GM19351 (cell line): ENCODE measurements around the gene GAB2.

ENCODE experiments used
- ATAC-seq: cut with Tn5 transposase; IDR thresholded peaks from one replicate; pipeline ENCODE4 v1.9.1; 2021; ENCODE audit warnings: mild to moderate bottlenecking, moderate library complexity; ENCODE audit not compliant: unreplicated experiment

Gene GAB2

GRCh38 chr11:78212586-78213371, 204.8 kb downstream of the GAB2 start:
- no peak for ATAC-seq

DNA sequence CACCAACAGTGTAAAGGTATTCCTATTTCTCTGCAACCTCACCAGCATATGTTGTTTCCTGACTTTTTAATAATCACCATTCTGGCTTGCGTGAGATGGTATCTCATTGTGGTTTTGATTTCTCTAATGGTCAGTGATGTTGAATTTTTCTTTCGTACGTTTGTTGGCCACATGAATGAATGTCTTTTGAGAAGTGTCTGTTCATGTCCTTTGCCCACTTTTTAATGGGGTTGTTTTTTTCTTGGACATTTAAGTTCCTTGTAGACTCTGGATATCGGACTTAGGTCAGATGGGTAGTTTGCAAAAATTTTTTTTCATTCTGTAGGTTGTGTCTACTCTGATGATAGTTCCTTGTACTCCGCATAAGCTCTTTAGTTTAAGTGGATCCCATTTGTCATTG, 206.1 kb downstream of the GAB2 start:
- ATAC-seq = no peak

GRCh38 chr11:78210000-78210608, 207.5 kb downstream of the GAB2 start:
- ATAC-seq = no peak

DNA sequence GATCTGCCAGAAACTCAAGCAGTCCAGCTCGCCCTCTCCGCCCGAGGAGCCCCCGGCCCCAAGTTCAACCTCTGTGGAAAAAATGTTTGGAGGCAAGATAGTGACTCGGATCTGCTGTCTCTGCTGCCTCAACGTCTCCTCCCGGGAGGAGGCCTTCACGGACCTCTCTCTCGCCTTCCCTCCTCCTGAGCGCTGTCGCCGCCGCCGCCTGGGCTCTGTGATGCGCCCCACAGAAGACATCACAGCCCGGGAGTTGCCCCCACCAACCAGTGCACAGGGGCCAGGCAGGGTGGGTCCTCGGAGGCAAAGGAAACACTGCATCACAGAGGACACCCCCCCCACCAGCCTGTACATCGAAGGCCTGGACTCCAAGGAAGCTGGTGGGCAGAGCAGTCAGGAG, 208.1 kb downstream of the GAB2 start:
- ATAC-seq = no peak

GRCh38 chr11:78208257-78209165, 209.1 kb downstream of the GAB2 start:
- no peak for ATAC-seq

- ATAC-seq = no peak
These were observed 209.9 kb downstream of the GAB2 start for GRCh38 chr11:78207532-78208256.

DNA sequence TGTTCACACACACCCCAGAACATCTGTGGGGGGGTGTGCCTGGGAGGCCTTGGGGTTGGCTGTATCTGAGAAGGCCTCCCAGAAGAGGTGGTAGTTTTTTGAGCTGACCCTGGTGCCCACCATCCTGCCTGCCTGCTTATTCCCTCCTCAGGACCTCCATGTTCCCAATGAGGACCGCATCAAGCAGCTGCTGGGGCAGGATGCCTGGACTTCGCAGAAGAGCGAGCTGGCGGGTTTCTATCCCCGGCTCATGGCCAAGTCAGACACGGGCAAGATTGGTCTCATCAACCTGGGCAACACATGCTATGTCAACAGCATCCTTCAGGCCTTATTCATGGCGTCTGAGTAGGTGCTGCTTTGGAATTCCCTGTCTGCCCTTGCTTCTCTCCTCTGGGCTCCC, 211.9 kb downstream of the GAB2 start:
- ATAC-seq = no peak

- ATAC-seq = no peak
These were observed 212.4 kb downstream of the GAB2 start for GRCh38 chr11:78205256-78205655.

DNA sequence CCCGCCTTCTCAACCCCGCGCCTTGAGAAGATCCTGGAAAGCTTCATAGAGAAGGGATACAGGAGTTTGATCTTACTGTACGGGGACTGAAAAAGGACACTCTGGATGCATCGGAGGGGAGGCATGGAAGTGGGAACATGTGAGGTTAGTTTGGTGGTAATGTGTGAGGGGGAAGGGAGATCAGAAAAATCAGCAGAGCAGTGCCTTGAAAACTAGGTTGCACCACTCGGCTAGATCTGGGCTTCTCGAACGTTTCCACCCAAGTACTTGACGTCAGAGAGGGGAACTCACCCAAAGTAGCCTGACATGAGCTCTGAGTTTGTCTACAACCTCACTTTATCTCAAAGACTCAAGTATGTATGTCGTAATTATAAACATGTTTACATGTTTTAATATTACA, 214.4 kb downstream of the GAB2 start:
- ATAC-seq = no peak

GRCh38 chr11:78202733-78203167, 214.9 kb downstream of the GAB2 start:
- no peak for ATAC-seq

- no peak for ATAC-seq
These were observed 216.4 kb downstream of the GAB2 start for GRCh38 chr11:78201096-78201818.

DNA sequence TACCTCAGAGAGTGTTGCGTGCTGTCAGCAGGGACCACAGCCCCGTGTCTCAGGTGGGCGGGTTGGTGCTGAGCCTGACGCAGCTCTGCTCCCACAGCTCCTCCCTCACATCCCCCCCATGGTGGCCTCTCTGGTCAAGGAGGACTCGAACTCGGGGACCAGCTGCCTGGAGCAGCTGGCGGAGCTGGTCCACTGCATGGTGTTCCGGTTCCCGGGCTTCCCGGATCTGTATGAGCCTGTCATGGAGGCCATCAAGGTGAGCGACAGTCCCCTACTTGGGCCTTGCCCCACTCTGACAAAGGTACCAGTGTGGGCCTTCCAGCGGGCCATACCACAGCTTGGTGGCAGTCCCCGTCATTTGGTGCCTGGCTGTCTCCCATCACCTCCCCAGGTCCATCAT, 217.1 kb downstream of the GAB2 start:
- no peak for ATAC-seq

GRCh38 chr11:78200061-78200460, 217.6 kb downstream of the GAB2 start:
- ATAC-seq = no peak

DNA sequence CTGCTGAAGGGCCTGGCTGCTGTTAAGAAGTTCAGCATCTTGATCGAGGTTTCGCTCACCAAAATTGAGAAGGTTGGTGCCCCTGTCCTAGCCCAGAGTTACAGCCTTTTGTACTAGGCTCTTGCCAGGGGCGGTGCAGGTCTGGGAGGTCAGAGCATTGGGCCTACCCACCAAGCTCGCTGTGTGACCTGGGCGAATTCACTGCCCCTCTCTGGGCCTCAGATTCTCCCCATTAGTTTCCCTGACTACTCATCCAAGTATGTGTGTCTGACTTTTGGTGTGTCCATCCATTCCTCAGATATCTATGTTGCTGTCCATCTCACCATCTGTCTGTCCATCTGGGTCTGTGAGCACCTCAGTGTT, 218.0 kb downstream of the GAB2 start:
- no peak for ATAC-seq

DNA sequence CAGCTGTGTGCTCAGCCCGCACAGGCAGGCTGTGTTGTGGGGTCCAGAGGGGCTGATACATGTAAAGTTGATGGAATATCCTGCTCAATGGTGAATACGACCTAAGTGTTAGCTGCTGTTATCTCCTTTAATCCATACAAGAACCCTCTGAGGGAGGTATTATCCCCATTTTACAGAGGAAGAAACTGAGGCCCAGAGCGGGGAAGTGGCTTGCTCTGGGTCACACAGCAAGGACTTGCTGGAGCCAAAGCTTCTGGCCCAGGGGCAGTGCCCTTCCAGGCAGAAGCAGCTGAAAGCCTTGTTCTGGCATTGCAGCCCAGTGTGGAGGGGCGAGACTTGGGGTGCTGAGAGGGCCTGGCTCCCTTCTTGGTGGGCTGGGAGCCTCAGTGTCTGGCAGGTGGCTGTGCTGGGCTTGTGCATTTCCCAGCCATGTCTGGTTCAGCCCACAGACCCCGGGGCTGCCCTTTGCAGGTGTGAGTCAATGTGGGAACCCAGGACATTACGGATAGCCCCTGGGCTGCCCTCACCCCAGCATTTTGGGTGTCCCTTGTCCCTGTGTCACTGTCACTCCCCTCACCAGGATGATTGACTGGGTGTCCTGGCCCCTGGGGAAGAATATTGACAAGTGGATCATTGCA, 218.5 kb downstream of the GAB2 start:
- ATAC-seq = no peak

DNA sequence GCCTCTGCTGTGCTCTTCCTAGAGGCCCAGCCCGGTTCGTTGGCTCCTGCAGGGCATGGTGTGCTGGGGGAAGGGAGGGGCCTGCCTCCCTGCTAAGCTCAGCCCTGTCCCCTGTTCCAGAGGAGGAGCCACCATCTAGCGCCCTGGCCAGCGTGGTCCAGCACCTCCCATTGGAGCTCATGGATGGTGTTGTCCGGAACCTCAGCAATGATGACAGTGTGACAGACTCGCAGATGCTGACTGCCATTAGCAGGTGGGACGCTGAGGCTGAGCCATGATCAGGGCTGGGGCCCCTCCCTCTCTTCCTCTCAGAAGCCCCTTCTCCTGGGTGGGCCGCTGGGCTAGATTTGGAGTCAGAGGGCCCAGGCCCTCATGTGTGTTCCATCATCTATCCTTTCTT, 219.8 kb downstream of the GAB2 start:
- no peak for ATAC-seq

DNA sequence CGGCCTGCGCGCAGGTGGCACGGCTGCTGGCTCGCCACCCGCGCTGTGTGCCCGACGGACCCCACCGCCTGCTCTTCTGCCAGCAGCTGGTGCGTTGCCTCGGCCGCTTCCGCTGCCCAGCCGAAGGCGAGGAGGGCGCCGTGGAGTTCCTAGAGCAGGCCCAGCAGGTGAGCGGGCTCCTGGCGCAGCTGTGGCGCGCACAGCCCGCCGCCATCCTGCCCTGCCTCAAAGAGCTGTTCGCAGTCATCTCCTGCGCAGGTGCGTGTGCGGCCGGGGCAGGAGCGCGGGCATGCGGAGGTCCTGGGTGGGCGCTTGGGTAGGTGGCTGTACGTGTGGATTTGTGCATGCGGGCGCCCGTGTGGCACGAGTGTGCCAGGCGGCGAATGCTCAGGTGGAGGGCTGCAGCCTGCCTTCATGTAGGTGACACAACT, 220.9 kb downstream of the GAB2 start:
- ATAC-seq = no peak

GRCh38 chr11:78195917-78196560, 221.6 kb downstream of the GAB2 start:
- no peak for ATAC-seq

DNA sequence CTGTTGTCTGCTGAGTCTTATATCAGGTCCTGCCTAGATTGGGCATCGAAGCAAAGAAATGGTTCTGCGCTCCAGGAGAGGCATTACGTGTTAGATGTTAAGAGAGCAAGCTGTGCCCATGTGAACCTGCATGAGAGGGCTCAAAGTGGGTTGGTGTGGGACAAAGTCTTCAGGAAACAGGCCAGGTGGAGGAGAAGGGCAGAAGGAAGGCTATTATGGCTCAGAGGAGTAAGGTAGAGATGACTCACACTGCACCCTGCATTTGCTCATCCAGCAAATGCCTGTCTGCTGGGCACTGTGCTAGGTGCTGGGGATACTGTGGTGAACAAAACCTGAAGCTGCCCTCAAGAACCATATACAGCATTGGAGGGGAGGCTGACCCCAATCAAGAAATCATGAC, 223.1 kb downstream of the GAB2 start:
- ATAC-seq = no peak
